OCI-LY7 (cell line): ENCODE data around the gene LHFPL6.

ENCODE experiments used
- EZH2phosphoT487 ChIP-seq: fragments of 200-600 bp; sonication (generic); IDR thresholded peaks from 2 replicates; pipeline ENCODE4 v1.6.1; 2018; ENCODE audit warnings: low read depth, borderline replicate concordance, mild to moderate bottlenecking, mixed run types, antibody characterized with exemption, low read length, moderate library complexity, mixed read lengths
- TF ChIP-seq, protein P1 (sequence below): fragments of 200-600 bp; sonication (generic); conservative IDR thresholded peaks from 2 replicates; pipeline ENCODE4 v1.5.1; 2014; ENCODE audit warnings: mild to moderate bottlenecking, antibody characterized with exemption, low read length, moderate library complexity, mixed read lengths

DNA sequence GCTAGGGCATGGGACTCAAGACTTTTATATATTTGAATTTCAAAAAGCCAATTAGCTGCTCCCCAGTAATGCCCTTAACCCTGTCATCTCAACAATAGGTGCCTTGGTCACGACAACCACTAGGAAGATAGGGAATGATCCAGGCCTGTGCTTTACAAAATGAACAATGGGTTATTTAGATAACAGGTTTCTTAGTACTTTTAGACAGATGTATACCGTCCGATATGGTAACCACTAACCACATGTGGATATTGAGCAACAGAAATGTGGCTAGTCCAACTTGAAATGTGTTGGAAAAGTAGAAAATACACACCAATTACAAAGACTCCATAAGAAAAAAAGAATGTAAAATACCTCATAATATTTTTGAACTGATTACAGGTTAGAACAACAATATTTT is 201.2 kb downstream of the LHFPL6 start:
- no peak for TF ChIP-seq EZH2phosphoT487
- TF ChIP-seq, protein P1, sequence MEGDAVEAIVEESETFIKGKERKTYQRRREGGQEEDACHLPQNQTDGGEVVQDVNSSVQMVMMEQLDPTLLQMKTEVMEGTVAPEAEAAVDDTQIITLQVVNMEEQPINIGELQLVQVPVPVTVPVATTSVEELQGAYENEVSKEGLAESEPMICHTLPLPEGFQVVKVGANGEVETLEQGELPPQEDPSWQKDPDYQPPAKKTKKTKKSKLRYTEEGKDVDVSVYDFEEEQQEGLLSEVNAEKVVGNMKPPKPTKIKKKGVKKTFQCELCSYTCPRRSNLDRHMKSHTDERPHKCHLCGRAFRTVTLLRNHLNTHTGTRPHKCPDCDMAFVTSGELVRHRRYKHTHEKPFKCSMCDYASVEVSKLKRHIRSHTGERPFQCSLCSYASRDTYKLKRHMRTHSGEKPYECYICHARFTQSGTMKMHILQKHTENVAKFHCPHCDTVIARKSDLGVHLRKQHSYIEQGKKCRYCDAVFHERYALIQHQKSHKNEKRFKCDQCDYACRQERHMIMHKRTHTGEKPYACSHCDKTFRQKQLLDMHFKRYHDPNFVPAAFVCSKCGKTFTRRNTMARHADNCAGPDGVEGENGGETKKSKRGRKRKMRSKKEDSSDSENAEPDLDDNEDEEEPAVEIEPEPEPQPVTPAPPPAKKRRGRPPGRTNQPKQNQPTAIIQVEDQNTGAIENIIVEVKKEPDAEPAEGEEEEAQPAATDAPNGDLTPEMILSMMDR = no peak
